K562 (cell line): ENCODE data around the gene SMAD5. TPM values are rescaled to one million over a fixed set of nuclear protein-coding genes. Genes with fewer than 3 reads are reported as not detected.

Experiments
- ATAC-seq: fragments of 200-7000 bp; cut with Tn5 transposase; 3 replicates; pipeline ENCODE4 v1.9.1; 2020; ENCODE audit warnings: moderate library complexity
- BruUV-seq: library from RNA; stranded (reverse); fragments of 400-500 nt; replicated peaks from 2 replicates; lab custom pipeline; 2021; lab: Mats Ljungman, UMichigan
- CTCF ChIA-PET: fragments of 300-600 bp; formaldehyde crosslinking; extraction: SDS; loops from one replicate; lab custom pipeline; 2021; ENCODE audit warnings: low intra/inter-chr PET ratio; lab: Yijun Ruan, JAX
- POLR2A ChIA-PET: fragments of 300-600, 350-650 bp; sonication (Branson Sonifier 250); formaldehyde crosslinking; extraction: SDS; loops from one replicate; lab custom pipeline; 2021; ENCODE audit warnings: antibody characterized with exemption, inconsistent platforms; lab: Yijun Ruan, JAX
- DNase-seq, 4 experiments: peaks; one replicate each; pipeline versions ENCODE4 v3.0.0 to v3.0.0-alpha.2; 2011 to 2018; ENCODE audit warnings: low spot score in 3 of 4, mixed read lengths in 3 of 4; ENCODE audit errors: extremely low read depth in 1 of 4
- FAIRE-seq: peaks from 2 replicates; lab custom pipeline; 2011; peaks lifted over from hg19 to GRCh38; lab: Jason Lieb, UNC
- H2AFZ ChIP-seq: 2 replicates; pipeline ENCODE4 v1.6.0; 2011; ENCODE audit warnings: low read depth, low read length, control low read depth, inconsistent platforms
- H3K27ac ChIP-seq: fragments of 200-600 bp; 3 replicates; pipeline ENCODE4 v1.8.0; 2011; ENCODE audit warnings: low read depth, mild to moderate bottlenecking, control low read depth, inconsistent platforms, low read length, moderate library complexity, mixed read lengths; ENCODE audit errors: extremely low read depth
- H3K27me3 ChIP-seq, 2 experiments: fragments of 300-600 bp in 1 of 2; 2 replicates in 1 of 2; 3 replicates in 1 of 2; pipeline versions ENCODE4 v1.6.0 to v1.8.0; 2011; ENCODE audit warnings: inconsistent platforms in 2 of 2, low read length in 2 of 2, mild to moderate bottlenecking in 1 of 2, mixed read lengths in 1 of 2, moderate library complexity in 1 of 2; ENCODE audit not compliant: control insufficient read depth in 2 of 2, insufficient read depth in 2 of 2
- H3K36me3 ChIP-seq: fragments of 300-600 bp; 3 replicates; pipeline ENCODE4 v1.8.0; 2011; ENCODE audit warnings: mild to moderate bottlenecking, low read length, inconsistent platforms; ENCODE audit not compliant: control insufficient read depth, insufficient read depth
- H3K4me1 ChIP-seq, 2 experiments: fragments of 200-600 bp in 1 of 2; replicated peaks in 1 of 2; 2 replicates in 1 of 2; 3 replicates in 1 of 2; pipeline versions ENCODE4 v1.5.1 to v1.8.0; 2011; ENCODE audit warnings: inconsistent platforms in 2 of 2, low read length in 2 of 2, mild to moderate bottlenecking in 1 of 2, mixed read lengths in 1 of 2, moderate library complexity in 1 of 2; ENCODE audit not compliant: control insufficient read depth in 2 of 2, insufficient read depth in 2 of 2
- H3K4me2 ChIP-seq: 2 replicates; pipeline ENCODE4 v1.6.1; 2011; ENCODE audit warnings: low read length, control low read depth, inconsistent platforms, mixed read lengths; ENCODE audit not compliant: insufficient read depth
- H3K4me3 ChIP-seq: fragments of 200-600 bp; sonication (generic), shearing (Covaris generic); 2 replicates; pipeline ENCODE4 v1.5.1; 2016; ENCODE audit warnings: control low read depth, inconsistent platforms
- H3K79me2 ChIP-seq: fragments of 200-600 bp; 3 replicates; pipeline ENCODE4 v1.8.0; 2011; ENCODE audit warnings: low read length, inconsistent platforms; ENCODE audit not compliant: control insufficient read depth, insufficient read depth
- H3K9ac ChIP-seq, 2 experiments: 2 replicates each; pipeline versions ENCODE4 v1.6.0 to v1.6.1; 2011; ENCODE audit warnings: low read depth in 2 of 2, low read length in 2 of 2, control low read depth in 1 of 2, inconsistent platforms in 1 of 2, mild to moderate bottlenecking in 1 of 2, mixed read lengths in 1 of 2; ENCODE audit not compliant: insufficient read depth in 1 of 2
- H3K9me1 ChIP-seq: one replicate; pipeline ENCODE4 v1.6.0; 2011; ENCODE audit warnings: inconsistent platforms, mild to moderate bottlenecking, low read length, moderate library complexity; ENCODE audit not compliant: control insufficient read depth, insufficient read depth
- H3K9me3 ChIP-seq: replicated peaks from 2 replicates; pipeline ENCODE4 v1.5.1; 2011; ENCODE audit warnings: low read depth, low read length, inconsistent platforms; ENCODE audit not compliant: control insufficient read depth, insufficient read depth
- H4K20me1 ChIP-seq: replicated peaks from 2 replicates; pipeline ENCODE4 v1.6.1; 2011; ENCODE audit warnings: low read length, inconsistent platforms, mixed read lengths; ENCODE audit not compliant: control insufficient read depth, insufficient read depth
- BRF1 ChIP-seq: IDR thresholded peaks from 3 replicates; pipeline ENCODE4 v1.6.1; 2011; ENCODE audit warnings: borderline replicate concordance, mild to moderate bottlenecking; ENCODE audit not compliant: insufficient read length; ENCODE audit errors: extremely low read depth
- CBFA2T3 ChIP-seq: fragments of 450-650 bp; IDR thresholded peaks from 2 replicates; pipeline ENCODE4 v1.6.1; 2017
- CBX3 ChIP-seq, 2 experiments: IDR thresholded peaks; 1 replicate in 1 of 2; 2 replicates in 1 of 2; pipeline ENCODE4 v1.6.1; 2012; ENCODE audit warnings: inconsistent platforms in 2 of 2, low read length in 2 of 2, borderline replicate concordance in 1 of 2, control low read depth in 1 of 2
- CCNT2 ChIP-seq: IDR thresholded peaks from 2 replicates; pipeline ENCODE4 v1.6.1; 2011; ENCODE audit warnings: borderline replicate concordance, low read depth, mild to moderate bottlenecking, moderate library complexity, mixed read lengths, low read length; ENCODE audit not compliant: insufficient read length; ENCODE audit errors: extremely low read depth
- COPS2 ChIP-seq: fragments of 450-650 bp; conservative IDR thresholded peaks from 2 replicates; pipeline ENCODE4 v1.6.1; 2016; ENCODE audit warnings: mild to moderate bottlenecking, moderate library complexity
- FUS ChIP-seq: fragments of 200-400 bp; formaldehyde crosslinking; optimal IDR thresholded peaks from 2 replicates; pipeline ENCODE3; 2017; ENCODE audit warnings: low read depth, low read length
- GATAD2A ChIP-seq: fragments of 450-650 bp; IDR thresholded peaks from 2 replicates; pipeline ENCODE4 v1.6.1; 2017
- MCM3 ChIP-seq: fragments of 450-650 bp; IDR thresholded peaks from 2 replicates; pipeline ENCODE4 v1.6.1; 2016
- MED1 ChIP-seq: sonication (generic); formaldehyde crosslinking; IDR thresholded peaks from 2 replicates; pipeline ENCODE4 v1.8.1; 2023; ENCODE audit warnings: missing genetic modification reagents, borderline replicate concordance
- NCOR1 ChIP-seq: fragments of 450-650 bp; IDR thresholded peaks from 2 replicates; pipeline ENCODE4 v1.6.1; 2016; ENCODE audit warnings: mild to moderate bottlenecking, moderate library complexity
- OTX1 ChIP-seq: fragments of 450-650 bp; formaldehyde crosslinking; IDR thresholded peaks from 2 replicates; pipeline ENCODE4 v1.4.0; 2022; ENCODE audit warnings: mild to moderate bottlenecking
- PCBP1 ChIP-seq: fragments of 200-400 bp; formaldehyde crosslinking; IDR thresholded peaks from 2 replicates; pipeline ENCODE4 v1.6.1; 2018; ENCODE audit warnings: mild to moderate bottlenecking, low read depth, low read length; ENCODE audit not compliant: poor library complexity, severe bottlenecking
- ZBTB17 ChIP-seq: fragments of 450-650 bp; formaldehyde crosslinking; IDR thresholded peaks from 2 replicates; pipeline ENCODE4 v1.4.0; 2020; ENCODE audit warnings: mild to moderate bottlenecking
- ZEB2 ChIP-seq: fragments of 450-650 bp; IDR thresholded peaks from 2 replicates; pipeline ENCODE4 v1.6.1; 2016
- ZNF507 ChIP-seq: conservative IDR thresholded peaks from 2 replicates; pipeline ENCODE4 v1.6.1; 2017; ENCODE audit warnings: missing genetic modification characterization, missing compliant biosample characterization
- WGBS: fragments of 100-300 bp; shearing (Covaris generic); methylation state at CpG from one replicate; pipeline ENCODE4 v1.1.6; 2016; ENCODE audit warnings: low coverage, mixed read lengths; ENCODE audit not compliant: insufficient coverage; ENCODE audit errors: missing lambda C conversion rate; 5-methylcytosine and 5-hydroxymethylcytosine counted together
- in situ Hi-C: fragments of 300-500 bp; cut with MboI; formaldehyde crosslinking; loops from 4 replicates; pipeline ENCODE4 v1.15.0; 2018; ENCODE audit warnings: inconsistent platforms, mixed read lengths
- intact Hi-C: fragments of 100-400 bp; cut with micrococcal nuclease; formaldehyde crosslinking; loops from 2 replicates; pipeline ENCODE4 v1.14.2; 2022
- polyA plus RNA-seq, 8 experiments: library from polyadenylated mRNA; depleted of rRNA in 4 of 8; stranded (reverse) in 5 of 8; unstranded in 3 of 8; fragments of >200 nt; fragmentation: Nextera tagmentation in 2 of 8; fragmentation: Illumina TruSeq in 1 of 8; extraction: Ambion mirVana in 2 of 8; extraction: Trizol in 1 of 8; gene quantifications; 2 replicates each; pipeline versions ENCODE4 v1.2.1 to v1.2.3, GENCODE V29; 2011 to 2014; ENCODE audit warnings: inconsistent platforms in 1 of 8, missing spikeins in 1 of 8
- total RNA-seq, 7 experiments: library from RNA; depleted of rRNA in 6 of 7; stranded (reverse); fragments of >200 nt in 6 of 7; fragmentation: Illumina TruSeq in 2 of 7; extraction: Trizol in 2 of 7; gene quantifications; 2 replicates each; pipeline versions ENCODE4 v1.2.1 to v1.2.3, GENCODE V29; 2011 to 2021; ENCODE audit warnings: low replicate concordance in 1 of 7
- TF ChIP-seq, protein P1 (sequence below): fragments of 450-650 bp; IDR thresholded peaks from 2 replicates; pipeline ENCODE4 v1.6.1; 2018; ENCODE audit warnings: mild to moderate bottlenecking, low read depth; ENCODE audit not compliant: partially characterized antibody
- TF ChIP-seq, protein P2 (sequence below): fragments of 150-350 bp; conservative IDR thresholded peaks from 2 replicates; pipeline ENCODE4 v1.6.1; 2014; ENCODE audit warnings: low read length
- TF ChIP-seq, protein P3 (sequence below): sonication (generic); formaldehyde crosslinking; IDR thresholded peaks from 2 replicates; pipeline ENCODE4 v1.8.0; 2022; ENCODE audit warnings: mild to moderate bottlenecking, missing genetic modification reagents

Gene SMAD5
- total and polyA plus RNA-seq, 9 of the 15 experiments (the other 6 are each of a cell fraction or from before 2014, with no cell fraction given), result 12.4 to 53.9 (median 20.3) TPM

DNA sequence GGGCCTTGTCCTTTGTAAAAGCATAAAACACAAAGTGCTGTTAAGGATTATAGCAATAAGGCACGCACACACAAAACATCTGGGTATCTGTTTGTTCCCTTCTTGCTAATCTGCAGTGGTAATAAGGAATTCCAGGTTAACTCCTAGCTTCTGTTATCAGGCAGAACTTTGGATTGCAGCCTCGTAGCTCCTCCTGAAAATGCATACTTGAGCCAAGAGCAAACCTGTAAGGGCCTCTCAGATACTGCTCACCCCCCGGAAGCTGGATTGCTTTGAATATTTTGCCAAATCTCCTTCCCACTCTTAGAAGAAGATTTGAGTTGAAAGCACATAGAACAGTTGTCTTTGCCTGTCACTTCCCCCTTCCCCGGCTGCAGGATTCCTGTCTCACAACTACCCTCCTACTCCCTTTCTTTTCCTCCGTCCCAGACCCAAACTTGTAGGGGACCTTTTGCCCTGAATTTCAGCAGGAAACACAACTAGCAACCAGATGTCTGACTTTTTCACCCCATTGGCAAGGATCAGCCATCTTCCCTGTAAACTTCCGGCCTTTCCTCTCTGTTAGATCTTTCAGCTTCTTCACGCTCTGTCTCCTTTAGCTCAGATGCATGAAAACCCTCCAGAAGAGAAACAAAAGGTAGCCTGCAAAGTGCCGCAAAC, 28.2 kb upstream of the SMAD5 start:
- ChIA-PET POLR2A (interaction anchor here (0.7 kb wide), 1 partner anchor 1931 kb away, joined by 3 read pairs; no protein-coding TSS in a partner anchor), CTCF (no interaction called here)
- H4K20me1 ChIP-seq, result no peaks in the 10 kb centered on the region
- no peak overlapping the region for H2AFZ ChIP-seq
- no peak for DNase-seq
- no peak overlapping the region for H3K27ac ChIP-seq
- no peaks in the 10 kb centered on the region for H3K9me3 ChIP-seq
- in situ Hi-C loops, result no loop called here
- no peaks in the 10 kb centered on the region for H3K9me1 ChIP-seq
- BruUV-seq, result no TSS peak
- no peaks in the 10 kb centered on the region for H3K79me2 ChIP-seq
- no peak overlapping the region for H3K9ac ChIP-seq
- H3K4me1 ChIP-seq, result no peaks in the 10 kb centered on the region; a peak in 1 of 5 replicates
- no peak for ATAC-seq
- WGBS, result 20% methylated on average over 8 of the region's 8 CpGs
- no peaks in the 10 kb centered on the region for H3K36me3 ChIP-seq
- intact Hi-C loops, result no loop called here
- no peak for FAIRE-seq
- no peak overlapping the region for H3K4me3 ChIP-seq
- H3K4me2 ChIP-seq, result no peak overlapping the region
- peaks cover 10 to 15% of the 10 kb centered on the region in 2 experiments; a peak in 3 of 5 replicates for H3K27me3 ChIP-seq
- TF ChIP-seq ZNF507 (tag), result no peak
- TF ChIP-seq PCBP1, result no peak
- TF ChIP-seq, protein P1, sequence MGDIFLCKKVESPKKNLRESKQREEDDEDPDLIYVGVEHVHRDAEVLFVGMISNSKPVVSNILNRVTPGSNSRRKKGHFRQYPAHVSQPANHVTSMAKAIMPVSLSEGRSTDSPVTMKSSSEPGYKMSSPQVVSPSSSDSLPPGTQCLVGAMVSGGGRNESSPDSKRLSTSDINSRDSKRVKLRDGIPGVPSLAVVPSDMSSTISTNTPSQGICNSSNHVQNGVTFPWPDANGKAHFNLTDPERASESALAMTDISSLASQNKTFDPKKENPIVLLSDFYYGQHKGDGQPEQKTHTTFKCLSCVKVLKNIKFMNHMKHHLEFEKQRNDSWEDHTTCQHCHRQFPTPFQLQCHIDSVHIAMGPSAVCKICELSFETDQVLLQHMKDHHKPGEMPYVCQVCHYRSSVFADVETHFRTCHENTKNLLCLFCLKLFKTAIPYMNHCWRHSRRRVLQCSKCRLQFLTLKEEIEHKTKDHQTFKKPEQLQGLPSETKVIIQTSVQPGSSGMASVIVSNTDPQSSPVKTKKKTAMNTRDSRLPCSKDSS, result no peak
- TF ChIP-seq, protein P2, sequence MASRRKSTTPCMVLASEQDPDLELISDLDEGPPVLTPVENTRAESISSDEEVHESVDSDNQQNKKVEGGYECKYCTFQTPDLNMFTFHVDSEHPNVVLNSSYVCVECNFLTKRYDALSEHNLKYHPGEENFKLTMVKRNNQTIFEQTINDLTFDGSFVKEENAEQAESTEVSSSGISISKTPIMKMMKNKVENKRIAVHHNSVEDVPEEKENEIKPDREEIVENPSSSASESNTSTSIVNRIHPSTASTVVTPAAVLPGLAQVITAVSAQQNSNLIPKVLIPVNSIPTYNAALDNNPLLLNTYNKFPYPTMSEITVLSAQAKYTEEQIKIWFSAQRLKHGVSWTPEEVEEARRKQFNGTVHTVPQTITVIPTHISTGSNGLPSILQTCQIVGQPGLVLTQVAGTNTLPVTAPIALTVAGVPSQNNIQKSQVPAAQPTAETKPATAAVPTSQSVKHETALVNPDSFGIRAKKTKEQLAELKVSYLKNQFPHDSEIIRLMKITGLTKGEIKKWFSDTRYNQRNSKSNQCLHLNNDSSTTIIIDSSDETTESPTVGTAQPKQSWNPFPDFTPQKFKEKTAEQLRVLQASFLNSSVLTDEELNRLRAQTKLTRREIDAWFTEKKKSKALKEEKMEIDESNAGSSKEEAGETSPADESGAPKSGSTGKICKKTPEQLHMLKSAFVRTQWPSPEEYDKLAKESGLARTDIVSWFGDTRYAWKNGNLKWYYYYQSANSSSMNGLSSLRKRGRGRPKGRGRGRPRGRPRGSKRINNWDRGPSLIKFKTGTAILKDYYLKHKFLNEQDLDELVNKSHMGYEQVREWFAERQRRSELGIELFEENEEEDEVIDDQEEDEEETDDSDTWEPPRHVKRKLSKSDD, result no peak
- TF ChIP-seq COPS2, result no peak
- no peak for TF ChIP-seq CBFA2T3
- TF ChIP-seq NCOR1, result no peak
- no peak for TF ChIP-seq GATAD2A
- no peak for TF ChIP-seq MCM3
- no peak for TF ChIP-seq CCNT2
- TF ChIP-seq FUS, result no peak
- no peak for TF ChIP-seq OTX1
- no peak for TF ChIP-seq BRF1
- no peak for TF ChIP-seq CBX3 (IDR thresholded peaks at IDR 0.05; ENCODE audit: borderline replicate concordance in 1 of 2, low read length in 2 of 2)
- TF ChIP-seq, protein P3, sequence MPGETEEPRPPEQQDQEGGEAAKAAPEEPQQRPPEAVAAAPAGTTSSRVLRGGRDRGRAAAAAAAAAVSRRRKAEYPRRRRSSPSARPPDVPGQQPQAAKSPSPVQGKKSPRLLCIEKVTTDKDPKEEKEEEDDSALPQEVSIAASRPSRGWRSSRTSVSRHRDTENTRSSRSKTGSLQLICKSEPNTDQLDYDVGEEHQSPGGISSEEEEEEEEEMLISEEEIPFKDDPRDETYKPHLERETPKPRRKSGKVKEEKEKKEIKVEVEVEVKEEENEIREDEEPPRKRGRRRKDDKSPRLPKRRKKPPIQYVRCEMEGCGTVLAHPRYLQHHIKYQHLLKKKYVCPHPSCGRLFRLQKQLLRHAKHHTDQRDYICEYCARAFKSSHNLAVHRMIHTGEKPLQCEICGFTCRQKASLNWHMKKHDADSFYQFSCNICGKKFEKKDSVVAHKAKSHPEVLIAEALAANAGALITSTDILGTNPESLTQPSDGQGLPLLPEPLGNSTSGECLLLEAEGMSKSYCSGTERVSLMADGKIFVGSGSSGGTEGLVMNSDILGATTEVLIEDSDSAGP (CRISPR knock-in tag), result no peak
- no peak for TF ChIP-seq MED1 (CRISPR knock-in tag)
- no peak for TF ChIP-seq ZBTB17 (CRISPR knock-in tag)
- no peak for TF ChIP-seq ZEB2
